ENCODE measurements around the gene MDC1. TPM values are rescaled to one million over a fixed set of nuclear protein-coding genes. Genes with fewer than 3 reads are reported as not detected.
A peak's percentile ranks its signal among the peaks of the same experiment; 100 is the strongest.

MDC1 gene
- total and polyA plus RNA-seq, 2 of the 13 experiments (the other 11 are each of a cell fraction or from before 2014, with no cell fraction given), result 8.4 to 14.0 TPM

DNA sequence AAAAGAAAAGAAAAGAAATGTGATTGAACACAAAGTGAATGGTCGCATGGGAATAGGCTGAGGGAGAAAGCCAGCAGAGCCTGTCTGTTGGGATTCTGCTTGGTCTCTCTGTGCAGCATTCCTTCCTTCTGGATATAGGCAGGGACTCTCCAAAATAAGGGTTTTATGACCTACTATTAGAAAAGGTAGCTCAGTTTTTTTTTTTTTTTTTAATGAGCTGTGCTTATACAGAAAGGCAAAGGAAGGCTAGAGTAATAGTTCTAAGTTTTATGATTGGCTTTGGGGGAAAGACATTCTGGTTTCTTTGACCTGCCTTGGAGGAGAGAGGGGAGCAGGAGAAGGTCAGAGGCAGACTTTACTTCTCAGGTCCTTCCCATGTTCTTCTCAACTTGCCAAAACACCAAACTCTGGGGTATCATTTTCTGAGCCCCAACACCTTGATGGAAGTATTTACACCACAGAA lies 46.1 kb upstream of the MDC1 start (continued):
- TF ChIP-seq CENPT (CRISPR knock-in tag; IDR thresholded peaks at IDR 0.05; ENCODE audit: low read depth), result no peak
- TF ChIP-seq HOXD1 (CRISPR knock-in tag; IDR thresholded peaks at IDR 0.05), result peak; percentile 57; the same call in 1 of the 2 replicates
- TF ChIP-seq POLR2AphosphoS5 (IDR thresholded peaks at IDR 0.05; ENCODE audit: low read depth, low read length), result no peak
- peak; percentile 39 for TF ChIP-seq ZNF264 (CRISPR knock-in tag; IDR thresholded peaks at IDR 0.05)
- 0 out of 2 replicates have a peak, but pooled peaks have one; percentile 67 for TF ChIP-seq NR2F2 (IDR thresholded peaks at IDR 0.05; ENCODE audit: borderline replicate concordance, low read depth)
- no peak for TF ChIP-seq ZNF569 (CRISPR knock-in tag; IDR thresholded peaks at IDR 0.05; ENCODE audit: borderline replicate concordance)
- no peak for TF ChIP-seq NR2C2 (CRISPR knock-in tag; IDR thresholded peaks at IDR 0.05; ENCODE audit: borderline replicate concordance)
- TF ChIP-seq, protein P1, sequence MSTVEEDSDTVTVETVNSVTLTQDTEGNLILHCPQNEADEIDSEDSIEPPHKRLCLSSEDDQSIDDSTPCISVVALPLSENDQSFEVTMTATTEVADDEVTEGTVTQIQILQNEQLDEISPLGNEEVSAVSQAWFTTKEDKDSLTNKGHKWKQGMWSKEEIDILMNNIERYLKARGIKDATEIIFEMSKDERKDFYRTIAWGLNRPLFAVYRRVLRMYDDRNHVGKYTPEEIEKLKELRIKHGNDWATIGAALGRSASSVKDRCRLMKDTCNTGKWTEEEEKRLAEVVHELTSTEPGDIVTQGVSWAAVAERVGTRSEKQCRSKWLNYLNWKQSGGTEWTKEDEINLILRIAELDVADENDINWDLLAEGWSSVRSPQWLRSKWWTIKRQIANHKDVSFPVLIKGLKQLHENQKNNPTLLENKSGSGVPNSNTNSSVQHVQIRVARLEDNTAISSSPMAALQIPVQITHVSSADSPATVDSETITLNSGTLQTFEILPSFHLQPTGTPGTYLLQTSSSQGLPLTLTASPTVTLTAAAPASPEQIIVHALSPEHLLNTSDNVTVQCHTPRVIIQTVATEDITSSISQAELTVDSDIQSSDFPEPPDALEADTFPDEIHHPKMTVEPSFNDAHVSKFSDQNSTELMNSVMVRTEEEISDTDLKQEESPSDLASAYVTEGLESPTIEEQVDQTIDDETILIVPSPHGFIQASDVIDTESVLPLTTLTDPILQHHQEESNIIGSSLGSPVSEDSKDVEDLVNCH (CRISPR knock-in tag; IDR thresholded peaks at IDR 0.05), result no peak
- TF ChIP-seq, protein P2, sequence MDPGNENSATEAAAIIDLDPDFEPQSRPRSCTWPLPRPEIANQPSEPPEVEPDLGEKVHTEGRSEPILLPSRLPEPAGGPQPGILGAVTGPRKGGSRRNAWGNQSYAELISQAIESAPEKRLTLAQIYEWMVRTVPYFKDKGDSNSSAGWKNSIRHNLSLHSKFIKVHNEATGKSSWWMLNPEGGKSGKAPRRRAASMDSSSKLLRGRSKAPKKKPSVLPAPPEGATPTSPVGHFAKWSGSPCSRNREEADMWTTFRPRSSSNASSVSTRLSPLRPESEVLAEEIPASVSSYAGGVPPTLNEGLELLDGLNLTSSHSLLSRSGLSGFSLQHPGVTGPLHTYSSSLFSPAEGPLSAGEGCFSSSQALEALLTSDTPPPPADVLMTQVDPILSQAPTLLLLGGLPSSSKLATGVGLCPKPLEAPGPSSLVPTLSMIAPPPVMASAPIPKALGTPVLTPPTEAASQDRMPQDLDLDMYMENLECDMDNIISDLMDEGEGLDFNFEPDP (CRISPR knock-in tag; conservative IDR thresholded peaks at IDR 0.05), result no peak

All from HepG2 (cell line).